ENCODE measurements around the gene GNG13. TPM values are rescaled to one million over a fixed set of nuclear protein-coding genes. Genes with fewer than 3 reads are reported as not detected.

Gene GNG13
- total RNA-seq, 4 donors from 2014 or later, result not detected

- Histone ChIP-seq H3K4me3 (no peak overlapping the region), H3K9me3 (no peaks in the 10 kb centered on the region), H3K27me3 (peaks cover 26% of the 10 kb centered on the region), H3K27ac (no peak overlapping the region), H3K36me3 (no peaks in the 10 kb centered on the region), H3K4me1 (no peaks in the 10 kb centered on the region)
- no peak for DNase-seq (ENCODE audit: low spot score in 2 of 2)
- 70% methylated on average over 18 of the region's 26 CpGs for WGBS
- TF ChIP-seq, protein P1, sequence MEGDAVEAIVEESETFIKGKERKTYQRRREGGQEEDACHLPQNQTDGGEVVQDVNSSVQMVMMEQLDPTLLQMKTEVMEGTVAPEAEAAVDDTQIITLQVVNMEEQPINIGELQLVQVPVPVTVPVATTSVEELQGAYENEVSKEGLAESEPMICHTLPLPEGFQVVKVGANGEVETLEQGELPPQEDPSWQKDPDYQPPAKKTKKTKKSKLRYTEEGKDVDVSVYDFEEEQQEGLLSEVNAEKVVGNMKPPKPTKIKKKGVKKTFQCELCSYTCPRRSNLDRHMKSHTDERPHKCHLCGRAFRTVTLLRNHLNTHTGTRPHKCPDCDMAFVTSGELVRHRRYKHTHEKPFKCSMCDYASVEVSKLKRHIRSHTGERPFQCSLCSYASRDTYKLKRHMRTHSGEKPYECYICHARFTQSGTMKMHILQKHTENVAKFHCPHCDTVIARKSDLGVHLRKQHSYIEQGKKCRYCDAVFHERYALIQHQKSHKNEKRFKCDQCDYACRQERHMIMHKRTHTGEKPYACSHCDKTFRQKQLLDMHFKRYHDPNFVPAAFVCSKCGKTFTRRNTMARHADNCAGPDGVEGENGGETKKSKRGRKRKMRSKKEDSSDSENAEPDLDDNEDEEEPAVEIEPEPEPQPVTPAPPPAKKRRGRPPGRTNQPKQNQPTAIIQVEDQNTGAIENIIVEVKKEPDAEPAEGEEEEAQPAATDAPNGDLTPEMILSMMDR (IDR thresholded peaks at IDR 0.05), result no peak
- TF ChIP-seq POLR2A (IDR thresholded peaks at IDR 0.05) (no peak), EP300 (IDR thresholded peaks at IDR 0.05) (no peak), POLR2AphosphoS5 (IDR thresholded peaks at IDR 0.05) (no peak)
Measured at GRCh38 chr16:845351-845745, 44.8 kb upstream of the GNG13 start.

GRCh38 chr16:844638-845350 is 44.3 kb upstream of the GNG13 start:
- Histone ChIP-seq H3K4me1 (no peaks in the 10 kb centered on the region), H3K27ac (no peak overlapping the region), H3K36me3 (no peaks in the 10 kb centered on the region), H3K27me3 (peaks cover 31% of the 10 kb centered on the region), H3K9me3 (no peaks in the 10 kb centered on the region), H3K4me3 (no peak overlapping the region)
- TF ChIP-seq POLR2A (IDR thresholded peaks at IDR 0.05) (no peak), EP300 (IDR thresholded peaks at IDR 0.05) (no peak), POLR2AphosphoS5 (IDR thresholded peaks at IDR 0.05) (no peak)
- TF ChIP-seq, protein P1 (IDR thresholded peaks at IDR 0.05), result no peak
- 93% methylated on average over 26 of the region's 48 CpGs for WGBS
- no peak for DNase-seq (ENCODE audit: low spot score in 2 of 2)

GRCh38 chr16:843771-844170 is 43.2 kb upstream of the GNG13 start:
- Histone ChIP-seq H3K4me1 (no peaks in the 10 kb centered on the region), H3K27ac (no peak overlapping the region), H3K36me3 (no peaks in the 10 kb centered on the region), H3K9me3 (no peaks in the 10 kb centered on the region), H3K27me3 (peaks cover 40% of the 10 kb centered on the region), H3K4me3 (no peak overlapping the region)
- TF ChIP-seq EP300 (IDR thresholded peaks at IDR 0.05), result no peak
- TF ChIP-seq, protein P1 (IDR thresholded peaks at IDR 0.05), result no peak
- no peak for TF ChIP-seq POLR2A (IDR thresholded peaks at IDR 0.05)
- no peak for TF ChIP-seq POLR2AphosphoS5 (IDR thresholded peaks at IDR 0.05)
- DNase-seq (ENCODE audit: low spot score in 2 of 2), result no peak
- WGBS, result 88% methylated on average over 20 of the region's 20 CpGs

DNA sequence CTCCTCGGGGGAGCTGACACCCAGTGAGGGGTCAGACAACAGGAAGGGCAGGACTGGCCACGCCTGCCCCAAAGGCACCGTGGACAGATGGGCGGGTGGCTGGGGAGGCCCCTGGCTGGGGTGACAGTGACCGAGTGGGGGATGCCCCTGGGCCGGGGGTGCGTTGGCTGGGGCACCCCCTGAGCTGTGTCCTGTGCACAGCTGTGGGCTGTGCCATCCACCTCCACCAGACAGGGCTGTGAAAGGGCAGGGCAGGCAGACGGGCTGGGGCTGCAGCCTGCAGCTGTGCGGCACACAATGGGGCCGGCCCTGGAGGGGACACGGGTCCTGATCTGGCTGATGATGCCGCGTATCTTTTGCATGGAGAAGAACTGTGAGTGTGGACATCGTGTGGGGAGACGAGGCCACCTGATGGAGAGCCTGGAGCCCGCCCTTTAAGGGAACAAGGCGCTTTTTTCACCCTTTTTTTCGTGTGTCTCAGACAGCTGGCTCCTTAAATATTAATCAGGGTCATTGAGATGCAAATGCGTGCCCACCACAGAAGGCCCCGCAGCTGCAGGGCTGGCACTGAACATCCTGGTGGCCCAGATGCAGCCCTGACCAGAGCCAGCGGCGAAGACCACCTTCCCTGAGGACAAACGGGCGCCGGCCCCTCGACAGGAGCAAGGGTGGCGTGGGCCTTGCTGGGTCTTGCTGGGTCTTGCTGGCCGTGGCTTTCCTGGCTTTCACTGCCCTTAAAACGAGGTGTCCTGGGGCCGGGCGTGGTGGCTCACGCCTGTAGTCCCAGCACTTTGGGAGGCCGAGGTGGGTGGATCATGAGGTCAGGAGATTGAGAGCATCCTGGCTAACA is 42.4 kb upstream of the GNG13 start:
- Histone ChIP-seq H3K9me3 (no peaks in the 10 kb centered on the region), H3K4me3 (no peak overlapping the region), H3K27me3 (peaks cover 42% of the 10 kb centered on the region), H3K4me1 (no peaks in the 10 kb centered on the region), H3K27ac (no peak overlapping the region), H3K36me3 (no peaks in the 10 kb centered on the region)
- no peak for TF ChIP-seq POLR2A (IDR thresholded peaks at IDR 0.05)
- TF ChIP-seq EP300 (IDR thresholded peaks at IDR 0.05), result no peak
- TF ChIP-seq, protein P1 (IDR thresholded peaks at IDR 0.05), result no peak
- TF ChIP-seq POLR2AphosphoS5 (IDR thresholded peaks at IDR 0.05), result no peak
- 82% methylated on average over 17 of the region's 33 CpGs for WGBS
- DNase-seq (ENCODE audit: low spot score in 2 of 2), result no peak

DNA sequence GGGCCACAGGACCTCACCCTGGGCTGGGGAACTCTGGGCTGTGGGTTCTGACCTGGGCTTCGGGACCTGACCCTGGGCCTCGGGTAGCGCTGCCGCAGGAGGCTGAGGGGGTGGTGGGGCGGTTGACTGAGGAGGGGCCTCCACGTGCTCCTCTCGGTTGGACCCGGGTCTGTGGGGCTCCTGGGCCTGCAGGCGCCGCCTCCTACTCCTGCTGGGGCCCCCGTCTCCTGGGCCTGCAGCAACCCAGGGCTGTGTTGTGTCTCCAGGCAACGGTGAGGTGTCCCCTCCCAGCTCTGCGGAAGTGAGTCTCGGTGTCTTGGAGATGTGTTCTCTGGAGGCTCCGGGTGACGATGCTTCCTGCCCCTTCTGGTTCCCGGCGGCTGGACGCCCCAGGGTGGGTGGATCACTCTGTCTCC is 41.5 kb upstream of the GNG13 start:
- Histone ChIP-seq H3K27me3 (peaks cover 42% of the 10 kb centered on the region), H3K36me3 (no peaks in the 10 kb centered on the region), H3K9me3 (peaks cover 2% of the 10 kb centered on the region), H3K27ac (no peak overlapping the region), H3K4me3 (no peak overlapping the region), H3K4me1 (no peaks in the 10 kb centered on the region)
- 46% methylated on average over 14 of the region's 19 CpGs for WGBS
- no peak for DNase-seq (ENCODE audit: low spot score in 2 of 2)
- TF ChIP-seq EP300 (IDR thresholded peaks at IDR 0.05) (no peak), POLR2A (IDR thresholded peaks at IDR 0.05) (no peak), POLR2AphosphoS5 (IDR thresholded peaks at IDR 0.05) (no peak)
- TF ChIP-seq, protein P1 (IDR thresholded peaks at IDR 0.05), result no peak

All from suprapubic skin (tissue), 4 donors.